ENCODE measurements around the gene CEPT1. TPM values are rescaled to one million over a fixed set of nuclear protein-coding genes. Genes with fewer than 3 reads are reported as not detected.
"Not testable (repeated sequence)": the region's sequence is repeated elsewhere in the genome, so short reads cannot be mapped to it uniquely, and the experiment has no call there.

CEPT1 gene
- 33.0 and 33.7 TPM in 2 replicates for total RNA-seq (2021)
- long read RNA-seq, full-length matches to known transcripts = 108 of 154 reads
- long read RNA-seq, partial matches to known transcripts = 20 of 154 reads
- long read RNA-seq, other reads (novel, unspliced or antisense) = 26 of 154 reads

DNA sequence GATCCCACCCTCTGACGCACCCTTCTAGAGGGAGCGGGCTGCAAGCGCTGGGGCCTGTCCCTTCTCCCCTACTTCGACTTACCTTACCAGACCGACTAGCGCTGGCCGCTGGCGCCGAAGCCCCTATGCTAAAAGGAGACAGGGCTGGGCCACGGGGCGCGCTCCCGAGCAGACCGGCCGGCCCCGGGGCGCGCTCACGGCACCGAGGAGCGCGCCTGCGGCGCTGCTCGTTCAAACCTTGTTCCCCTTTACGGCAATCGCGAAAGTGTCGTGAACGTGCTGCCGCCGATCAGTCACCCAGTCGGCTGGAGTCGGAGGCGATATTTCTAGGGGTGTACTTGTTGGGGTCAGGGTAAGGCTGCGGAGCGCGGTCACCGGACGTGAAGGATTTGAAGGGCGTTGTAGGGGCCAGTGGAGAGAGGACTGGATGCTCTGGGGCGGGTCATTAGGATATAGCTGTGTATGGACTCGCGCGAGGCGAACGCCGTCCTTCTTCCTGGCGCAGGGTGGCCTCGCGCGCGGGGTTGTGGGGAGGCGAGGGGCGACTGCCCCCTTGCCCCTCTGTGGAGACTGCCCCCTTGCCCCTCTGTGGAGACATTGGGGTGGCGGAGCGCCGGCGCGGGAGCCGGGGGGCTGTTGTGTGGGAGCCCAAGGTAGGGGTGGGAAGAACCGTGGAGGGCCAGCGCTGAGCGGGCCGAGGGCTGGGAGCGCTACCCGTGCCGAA lies at the start of gene CEPT1, which contains the start of gene DRAM2:
TSS of gene CEPT1 (plus strand) at position 268 of the 724 bp plus-strand sequence. CDS start 7,492 bp downstream, outside the sequence.
TSS of gene DRAM2 (minus strand) at position 138 of the 724 bp plus-strand sequence. CDS start 8,539 bp downstream, outside the sequence.
- Histone ChIP-seq H3K14ac (ENCODE audit: insufficient read depth, low read length) (peak within 1 kb of the TSS; percentile 96; the same call in 1 of the 2 replicates), H2BK20ac (ENCODE audit: low read depth, low read length, poor library complexity, severe bottlenecking) (no peak within 1 kb of the TSS), H3K4me1 (ENCODE audit: insufficient read depth, low read length) (no peaks in the 10 kb centered on the region), H3K23me2 (ENCODE audit: insufficient read length, low read depth, low read length, poor library complexity, severe bottlenecking) (peaks cover 5% of the 10 kb centered on the region), H3K9me3 (ENCODE audit: control insufficient read depth, low read depth, low read length) (no peaks in the 10 kb centered on the region), H2BK15ac (ENCODE audit: low read depth, low read length) (no peak within 1 kb of the TSS), H3K23ac (ENCODE audit: insufficient read length, low read depth, low read length) (no peak within 1 kb of the TSS), H3K18ac (ENCODE audit: insufficient read length, low read depth, low read length) (peak within 1 kb of the TSS; percentile 85), H4K5ac (ENCODE audit: insufficient read length, low read depth, low read length) (no peak within 1 kb of the TSS), H3K27ac (ENCODE audit: insufficient read length, low read depth, low read length) (peak within 1 kb of the TSS; percentile 93), H3K9ac (ENCODE audit: extremely low read depth, insufficient read length, low read length) (peak within 1 kb of the TSS; percentile 79), H3T11ph (ENCODE audit: low read length) (no peak within 1 kb of the TSS), H3K56ac (ENCODE audit: insufficient read length, low read depth, low read length) (no peak within 1 kb of the TSS), H3K4me2 (ENCODE audit: insufficient read depth, insufficient read length, low read length) (peak within 1 kb of the TSS; percentile 84), H4K91ac (ENCODE audit: insufficient read length, low read depth, low read length) (no peak within 1 kb of the TSS), H2AFZ (ENCODE audit: low read length) (peak within 1 kb of the TSS; percentile 94), H3K79me1 (ENCODE audit: insufficient read depth, low read depth, low read length, poor library complexity, severe bottlenecking) (no peaks in the 10 kb centered on the region), H2BK120ac (ENCODE audit: low read depth, low read length, poor library complexity, severe bottlenecking) (peak within 1 kb of the TSS; percentile 31), H2AK5ac (ENCODE audit: insufficient read length, low read length) (no peak within 1 kb of the TSS), H3K27me3 (ENCODE audit: insufficient read depth, low read length) (no peaks in the 10 kb centered on the region), H4K8ac (replicated peaks; ENCODE audit: insufficient read length, low read depth, low read length) (no peak within 1 kb of the TSS), H3K79me2 (ENCODE audit: insufficient read depth, low read length) (peaks cover 15% of the 10 kb centered on the region; the same call in 1 of the 2 replicates), H4K20me1 (ENCODE audit: control insufficient read depth, insufficient read depth, insufficient read length) (no peaks in the 10 kb centered on the region), H3K4ac (ENCODE audit: low read depth, low read length) (no peak within 1 kb of the TSS), H2BK12ac (ENCODE audit: insufficient read length, low read depth, low read length) (no peak within 1 kb of the TSS), H2BK5ac (ENCODE audit: insufficient read length, low read length) (peak within 1 kb of the TSS; percentile 11)
- DNase-seq = peak; percentile 97
- Mint-ChIP-seq H3K4me1 (peaks cover 29 to 33% of the 10 kb centered on the region in 2 experiments), H3K27ac (peak within 1 kb of the TSS; percentile 98 to 100 (median 99)), H3K9me3 (no peaks in the 10 kb centered on the region; a peak in 1 of 5 replicates), H3K27me3 (ENCODE audit: low read depth) (peaks cover 1% of the 10 kb centered on the region; the same call in 1 of the 2 replicates), H3K36me3 (ENCODE audit: insufficient read depth in 1 of 3, low read depth in 3 of 3) (peaks cover 6 to 15% (median 11%) of the 10 kb centered on the region in 3 experiments; a peak in 6 of 7 replicates), H3K4me3 (peak within 1 kb of the TSS; percentile 98)
- TF ChIP-seq, protein P1, sequence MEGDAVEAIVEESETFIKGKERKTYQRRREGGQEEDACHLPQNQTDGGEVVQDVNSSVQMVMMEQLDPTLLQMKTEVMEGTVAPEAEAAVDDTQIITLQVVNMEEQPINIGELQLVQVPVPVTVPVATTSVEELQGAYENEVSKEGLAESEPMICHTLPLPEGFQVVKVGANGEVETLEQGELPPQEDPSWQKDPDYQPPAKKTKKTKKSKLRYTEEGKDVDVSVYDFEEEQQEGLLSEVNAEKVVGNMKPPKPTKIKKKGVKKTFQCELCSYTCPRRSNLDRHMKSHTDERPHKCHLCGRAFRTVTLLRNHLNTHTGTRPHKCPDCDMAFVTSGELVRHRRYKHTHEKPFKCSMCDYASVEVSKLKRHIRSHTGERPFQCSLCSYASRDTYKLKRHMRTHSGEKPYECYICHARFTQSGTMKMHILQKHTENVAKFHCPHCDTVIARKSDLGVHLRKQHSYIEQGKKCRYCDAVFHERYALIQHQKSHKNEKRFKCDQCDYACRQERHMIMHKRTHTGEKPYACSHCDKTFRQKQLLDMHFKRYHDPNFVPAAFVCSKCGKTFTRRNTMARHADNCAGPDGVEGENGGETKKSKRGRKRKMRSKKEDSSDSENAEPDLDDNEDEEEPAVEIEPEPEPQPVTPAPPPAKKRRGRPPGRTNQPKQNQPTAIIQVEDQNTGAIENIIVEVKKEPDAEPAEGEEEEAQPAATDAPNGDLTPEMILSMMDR (conservative IDR thresholded peaks at IDR 0.05) = no peak
- WGBS (ENCODE audit: extremely low coverage, insufficient read length, low lambda C conversion rate) = no CpG with 5 or more reads among the region's 68 CpGs

DNA sequence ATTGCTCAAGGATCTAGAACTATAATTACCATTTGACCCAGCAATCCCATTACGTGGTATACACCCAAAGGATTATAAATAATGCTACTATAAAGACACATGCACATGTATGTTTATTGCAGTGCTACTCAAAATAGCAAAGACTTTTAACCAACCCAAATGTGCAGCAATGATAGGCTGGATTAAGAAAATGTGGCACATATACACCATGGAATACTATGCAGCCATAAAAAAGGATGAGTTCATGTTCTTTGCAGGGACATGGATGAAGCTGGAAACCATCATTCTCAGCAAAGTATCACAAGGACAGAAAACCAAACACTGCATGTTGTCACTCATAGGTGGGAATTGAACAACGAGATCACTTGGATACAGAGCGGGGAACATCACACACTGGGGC lies 44.6 kb upstream of the CEPT1 start:
- H3K27ac Mint-ChIP-seq; H4K91ac ChIP-seq (ENCODE audit: insufficient read length, low read depth, low read length); H2BK20ac ChIP-seq (ENCODE audit: low read depth, low read length, poor library complexity, severe bottlenecking); H2BK5ac ChIP-seq (ENCODE audit: insufficient read length, low read length); H3K27ac ChIP-seq (ENCODE audit: insufficient read length, low read depth, low read length); H3K4me2 ChIP-seq (ENCODE audit: insufficient read depth, insufficient read length, low read length); H3K4ac ChIP-seq (ENCODE audit: low read depth, low read length); H2BK15ac ChIP-seq (ENCODE audit: low read depth, low read length); H3K18ac ChIP-seq (ENCODE audit: insufficient read length, low read depth, low read length); H4K8ac ChIP-seq (replicated peaks; ENCODE audit: insufficient read length, low read depth, low read length); H3K79me1 ChIP-seq (ENCODE audit: insufficient read depth, low read depth, low read length, poor library complexity, severe bottlenecking); H3T11ph ChIP-seq (ENCODE audit: low read length); H2BK120ac ChIP-seq (ENCODE audit: low read depth, low read length, poor library complexity, severe bottlenecking); H3K23me2 ChIP-seq (ENCODE audit: insufficient read length, low read depth, low read length, poor library complexity, severe bottlenecking); H3K4me1 ChIP-seq (ENCODE audit: insufficient read depth, low read length); H3K56ac ChIP-seq (ENCODE audit: insufficient read length, low read depth, low read length); H3K27me3 ChIP-seq (ENCODE audit: insufficient read depth, low read length); H3K4me1 Mint-ChIP-seq; H2BK12ac ChIP-seq (ENCODE audit: insufficient read length, low read depth, low read length); H3K14ac ChIP-seq (ENCODE audit: insufficient read depth, low read length); H2AFZ ChIP-seq (ENCODE audit: low read length); DNase-seq; H3K4me3 Mint-ChIP-seq; H4K20me1 ChIP-seq (ENCODE audit: control insufficient read depth, insufficient read depth, insufficient read length); H2AK5ac ChIP-seq (ENCODE audit: insufficient read length, low read length); H3K9ac ChIP-seq (ENCODE audit: extremely low read depth, insufficient read length, low read length); H3K79me2 ChIP-seq (ENCODE audit: insufficient read depth, low read length); H4K5ac ChIP-seq (ENCODE audit: insufficient read length, low read depth, low read length); H3K23ac ChIP-seq (ENCODE audit: insufficient read length, low read depth, low read length): not testable (repeated sequence)
- no CpG with 5 or more reads among the region's 3 CpGs for WGBS (ENCODE audit: extremely low coverage, insufficient read length, low lambda C conversion rate)
- Mint-ChIP-seq H3K27me3 (ENCODE audit: low read depth) (peaks cover 11% of the 10 kb centered on the region), H3K9me3 (peaks cover 80 to 86% of the 10 kb centered on the region in 2 experiments), H3K36me3 (ENCODE audit: insufficient read depth in 1 of 3, low read depth in 3 of 3) (peaks cover 14 to 34% (median 14%) of the 10 kb centered on the region in 3 experiments; a peak in 5 of 7 replicates)
- H3K9me3 ChIP-seq (ENCODE audit: control insufficient read depth, low read depth, low read length) = peaks cover 14% of the 10 kb centered on the region

All from H9 (cell line).